ENCODE measurements around the gene IGFN1.
"Not testable (repeated sequence)": the region's sequence is repeated elsewhere in the genome, so short reads cannot be mapped to it uniquely, and the experiment has no call there.

IGFN1 gene

DNA sequence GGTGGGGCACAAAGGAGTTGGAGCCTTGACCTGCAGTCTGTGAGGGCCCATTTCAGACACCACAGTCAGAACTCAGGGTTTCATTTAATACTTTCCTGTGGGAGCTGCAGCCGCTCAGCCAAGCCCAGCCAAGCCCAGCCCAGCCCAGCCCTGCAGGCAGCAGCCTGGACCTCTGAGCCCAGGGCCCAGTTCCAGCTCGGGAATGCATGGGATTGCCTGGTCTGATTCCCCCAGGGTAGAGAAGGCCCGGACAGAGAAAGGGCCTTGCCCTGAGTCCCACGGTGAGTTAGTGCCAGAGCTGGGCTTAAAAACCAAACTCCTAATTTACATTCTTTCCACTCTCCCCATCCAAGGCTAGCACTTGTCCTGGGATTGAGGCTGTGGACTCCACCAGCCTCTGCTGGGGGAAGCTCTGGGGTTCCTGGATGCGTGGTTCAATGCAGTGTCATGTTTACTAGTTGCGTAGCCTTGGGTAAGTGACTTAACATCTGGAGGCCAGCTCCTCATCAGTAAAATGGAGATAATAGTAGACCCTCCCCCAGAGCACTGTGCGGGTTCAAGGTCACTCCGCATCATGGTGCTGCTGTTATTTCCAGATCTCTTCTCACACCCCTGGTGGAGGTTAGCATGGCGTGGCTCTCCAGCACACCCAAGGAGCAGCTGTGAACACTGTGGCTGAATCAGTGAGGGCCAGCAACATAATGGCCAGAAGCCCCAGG, 63.4 kb downstream of the IGFN1 start:
- H3F3A ChIP-seq (ENCODE audit: control insufficient read depth, insufficient read depth) = no peaks in the 10 kb centered on the region
- no peak overlapping the region for H3K4me2 ChIP-seq (ENCODE audit: low read length)
- TF ChIP-seq EZH2phosphoT487 (IDR thresholded peaks at IDR 0.05; ENCODE audit: borderline replicate concordance, low read length) = no peak
- no peak for TF ChIP-seq CTCF (IDR thresholded peaks at IDR 0.05; ENCODE audit: low read depth, low read length, poor library complexity, severe bottlenecking)
- no peaks in the 10 kb centered on the region for H4K20me1 ChIP-seq (ENCODE audit: control insufficient read depth, insufficient read depth, low read depth, low read length)
- H3K9me2 ChIP-seq (replicated peaks; ENCODE audit: control insufficient read depth, low read length) = no peaks in the 10 kb centered on the region
- H3K79me2 ChIP-seq (ENCODE audit: control insufficient read depth, low read length) = no peaks in the 10 kb centered on the region
- H3K27ac ChIP-seq (ENCODE audit: low read depth, low read length) = no peak overlapping the region
- H3K4me3 ChIP-seq (ENCODE audit: low read length) = no peak overlapping the region
- H3K36me3 ChIP-seq (ENCODE audit: control insufficient read depth, low read length) = no peaks in the 10 kb centered on the region
- H3K4me1 ChIP-seq (ENCODE audit: control insufficient read depth, low read length) = no peaks in the 10 kb centered on the region
- H3K27me3 ChIP-seq (ENCODE audit: control insufficient read depth, low read length) = no peaks in the 10 kb centered on the region
- H3K9me3 ChIP-seq (ENCODE audit: control insufficient read depth, insufficient read depth, low read length) = no peaks in the 10 kb centered on the region

GRCh38 chr1:201254625-201255478, 64.2 kb downstream of the IGFN1 start:
- Histone ChIP-seq H3K27ac (ENCODE audit: low read depth, low read length) (no peak overlapping the region), H3K9me3 (ENCODE audit: control insufficient read depth, insufficient read depth, low read length) (no peaks in the 10 kb centered on the region), H4K20me1 (ENCODE audit: control insufficient read depth, insufficient read depth, low read depth, low read length) (no peaks in the 10 kb centered on the region), H3K4me3 (ENCODE audit: low read length) (no peak overlapping the region), H3K4me1 (ENCODE audit: control insufficient read depth, low read length) (no peaks in the 10 kb centered on the region), H3K9me2 (replicated peaks; ENCODE audit: control insufficient read depth, low read length) (no peaks in the 10 kb centered on the region), H3K36me3 (ENCODE audit: control insufficient read depth, low read length) (no peaks in the 10 kb centered on the region), H3K79me2 (ENCODE audit: control insufficient read depth, low read length) (no peaks in the 10 kb centered on the region), H3K27me3 (ENCODE audit: control insufficient read depth, low read length) (no peaks in the 10 kb centered on the region), H3K4me2 (ENCODE audit: low read length) (no peak overlapping the region), H3F3A (ENCODE audit: control insufficient read depth, insufficient read depth) (no peaks in the 10 kb centered on the region)
- TF ChIP-seq CTCF (IDR thresholded peaks at IDR 0.05; ENCODE audit: low read depth, low read length, poor library complexity, severe bottlenecking) = peak; percentile 95
- no peak for TF ChIP-seq EZH2phosphoT487 (IDR thresholded peaks at IDR 0.05; ENCODE audit: borderline replicate concordance, low read length)

DNA sequence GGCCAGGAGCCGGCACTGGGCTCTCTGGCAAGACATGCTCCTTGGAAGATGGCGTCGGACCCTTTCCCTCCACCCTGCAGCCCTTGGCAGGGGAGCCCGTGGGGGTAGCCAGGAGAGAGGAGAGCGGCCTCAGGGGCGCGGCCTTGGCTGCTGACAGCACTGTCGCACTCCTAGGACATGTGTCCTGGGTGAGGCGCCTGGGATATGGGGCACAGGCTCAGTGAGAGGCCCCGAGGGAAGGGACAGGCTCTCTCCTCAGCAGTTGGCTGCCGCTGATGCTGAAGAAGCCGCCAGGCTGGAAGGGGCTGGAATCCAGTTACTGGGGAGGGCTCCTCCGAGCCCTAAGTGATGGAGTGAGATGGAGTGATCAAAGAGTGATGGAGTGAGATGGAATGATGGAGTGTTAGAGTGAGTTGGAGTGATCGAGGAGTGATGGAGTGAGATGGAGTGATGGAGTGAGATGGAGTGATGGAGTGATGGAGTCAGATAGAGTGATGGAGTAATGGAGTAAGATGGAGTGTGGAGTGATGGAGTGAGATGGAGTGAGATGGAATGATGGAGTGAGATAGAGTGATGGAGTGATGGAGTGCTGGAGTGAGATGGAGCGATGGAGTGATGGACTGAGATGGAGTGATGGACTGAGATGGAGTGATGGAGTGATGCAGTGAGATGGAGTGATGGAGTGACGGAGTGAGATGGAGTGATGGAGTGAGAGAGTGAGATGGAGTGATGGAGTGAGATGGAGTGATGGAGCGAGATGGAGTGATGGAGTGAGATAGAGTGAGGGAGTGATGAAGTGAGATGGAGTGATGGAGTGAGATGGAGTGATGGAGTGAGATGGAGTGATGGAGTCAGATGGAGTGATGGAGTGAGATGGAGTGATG, 65.1 kb downstream of the IGFN1 start:
- Histone ChIP-seq H3K4me3 (ENCODE audit: low read length) (no peak overlapping the region), H3K27ac (ENCODE audit: low read depth, low read length) (no peak overlapping the region), H3K36me3 (ENCODE audit: control insufficient read depth, low read length) (no peaks in the 10 kb centered on the region), H3K27me3 (ENCODE audit: control insufficient read depth, low read length) (no peaks in the 10 kb centered on the region), H3K9me2 (replicated peaks; ENCODE audit: control insufficient read depth, low read length) (no peaks in the 10 kb centered on the region), H3K4me2 (ENCODE audit: low read length) (no peak overlapping the region), H3K4me1 (ENCODE audit: control insufficient read depth, low read length) (no peaks in the 10 kb centered on the region), H3K79me2 (ENCODE audit: control insufficient read depth, low read length) (no peaks in the 10 kb centered on the region), H3K9me3 (ENCODE audit: control insufficient read depth, insufficient read depth, low read length) (no peaks in the 10 kb centered on the region), H3F3A (ENCODE audit: control insufficient read depth, insufficient read depth) (no peaks in the 10 kb centered on the region), H4K20me1 (ENCODE audit: control insufficient read depth, insufficient read depth, low read depth, low read length) (no peaks in the 10 kb centered on the region)
- TF ChIP-seq EZH2phosphoT487 (IDR thresholded peaks at IDR 0.05; ENCODE audit: borderline replicate concordance, low read length) (no peak), CTCF (IDR thresholded peaks at IDR 0.05; ENCODE audit: low read depth, low read length, poor library complexity, severe bottlenecking) (no peak)

DNA sequence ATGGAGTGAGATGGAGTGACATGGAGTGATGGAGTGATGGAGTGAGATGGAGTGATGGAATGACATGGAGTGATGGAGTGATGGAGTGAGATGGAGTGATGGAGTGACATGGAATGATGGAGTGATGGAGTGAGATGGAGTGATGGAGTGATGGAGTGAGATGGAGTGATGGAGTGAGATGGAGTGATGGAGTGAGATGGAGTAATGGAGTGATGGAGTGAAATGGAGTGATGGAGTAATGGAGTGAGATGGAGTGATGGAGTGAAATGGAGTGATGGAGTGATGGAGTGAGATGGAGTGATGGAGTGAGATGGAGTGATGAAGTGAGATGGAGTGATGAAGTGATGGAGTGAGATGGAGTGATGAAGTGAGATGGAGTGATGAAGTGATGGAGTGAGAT, 67.5 kb downstream of the IGFN1 start:
- H4K20me1 ChIP-seq (ENCODE audit: control insufficient read depth, insufficient read depth, low read depth, low read length); H3K27me3 ChIP-seq (ENCODE audit: control insufficient read depth, low read length); H3K36me3 ChIP-seq (ENCODE audit: control insufficient read depth, low read length); H3K27ac ChIP-seq (ENCODE audit: low read depth, low read length); H3F3A ChIP-seq (ENCODE audit: control insufficient read depth, insufficient read depth); H3K79me2 ChIP-seq (ENCODE audit: control insufficient read depth, low read length); H3K4me2 ChIP-seq (ENCODE audit: low read length); H3K4me1 ChIP-seq (ENCODE audit: control insufficient read depth, low read length); H3K9me3 ChIP-seq (ENCODE audit: control insufficient read depth, insufficient read depth, low read length); H3K4me3 ChIP-seq (ENCODE audit: low read length); H3K9me2 ChIP-seq (replicated peaks; ENCODE audit: control insufficient read depth, low read length): not testable (repeated sequence)
